ENCODE data around the gene DNPEP.

GRCh38 chr2:219396863-219397457, 9.2 kb upstream of the DNPEP start:
- TF ChIP-seq, protein P1, sequence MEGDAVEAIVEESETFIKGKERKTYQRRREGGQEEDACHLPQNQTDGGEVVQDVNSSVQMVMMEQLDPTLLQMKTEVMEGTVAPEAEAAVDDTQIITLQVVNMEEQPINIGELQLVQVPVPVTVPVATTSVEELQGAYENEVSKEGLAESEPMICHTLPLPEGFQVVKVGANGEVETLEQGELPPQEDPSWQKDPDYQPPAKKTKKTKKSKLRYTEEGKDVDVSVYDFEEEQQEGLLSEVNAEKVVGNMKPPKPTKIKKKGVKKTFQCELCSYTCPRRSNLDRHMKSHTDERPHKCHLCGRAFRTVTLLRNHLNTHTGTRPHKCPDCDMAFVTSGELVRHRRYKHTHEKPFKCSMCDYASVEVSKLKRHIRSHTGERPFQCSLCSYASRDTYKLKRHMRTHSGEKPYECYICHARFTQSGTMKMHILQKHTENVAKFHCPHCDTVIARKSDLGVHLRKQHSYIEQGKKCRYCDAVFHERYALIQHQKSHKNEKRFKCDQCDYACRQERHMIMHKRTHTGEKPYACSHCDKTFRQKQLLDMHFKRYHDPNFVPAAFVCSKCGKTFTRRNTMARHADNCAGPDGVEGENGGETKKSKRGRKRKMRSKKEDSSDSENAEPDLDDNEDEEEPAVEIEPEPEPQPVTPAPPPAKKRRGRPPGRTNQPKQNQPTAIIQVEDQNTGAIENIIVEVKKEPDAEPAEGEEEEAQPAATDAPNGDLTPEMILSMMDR (IDR thresholded peaks at IDR 0.05) = no peak
- no peak for TF ChIP-seq EZH2 (IDR thresholded peaks at IDR 0.05; ENCODE audit: borderline replicate concordance, insufficient read depth, low read depth, low read length, poor library complexity, severe bottlenecking)

All from B cell (primary cell).